GM12873 (cell line): ENCODE data around the gene RGL2.

Source experiments
- TF ChIP-seq, protein P1 (sequence below): IDR thresholded peaks from 2 replicates; pipeline ENCODE4 v1.5.1; 2012; ENCODE audit warnings: low read depth, mild to moderate bottlenecking, moderate library complexity, low read length, control low read depth; ENCODE audit not compliant: insufficient read depth; ENCODE audit errors: missing control alignments

Gene RGL2, protein sequence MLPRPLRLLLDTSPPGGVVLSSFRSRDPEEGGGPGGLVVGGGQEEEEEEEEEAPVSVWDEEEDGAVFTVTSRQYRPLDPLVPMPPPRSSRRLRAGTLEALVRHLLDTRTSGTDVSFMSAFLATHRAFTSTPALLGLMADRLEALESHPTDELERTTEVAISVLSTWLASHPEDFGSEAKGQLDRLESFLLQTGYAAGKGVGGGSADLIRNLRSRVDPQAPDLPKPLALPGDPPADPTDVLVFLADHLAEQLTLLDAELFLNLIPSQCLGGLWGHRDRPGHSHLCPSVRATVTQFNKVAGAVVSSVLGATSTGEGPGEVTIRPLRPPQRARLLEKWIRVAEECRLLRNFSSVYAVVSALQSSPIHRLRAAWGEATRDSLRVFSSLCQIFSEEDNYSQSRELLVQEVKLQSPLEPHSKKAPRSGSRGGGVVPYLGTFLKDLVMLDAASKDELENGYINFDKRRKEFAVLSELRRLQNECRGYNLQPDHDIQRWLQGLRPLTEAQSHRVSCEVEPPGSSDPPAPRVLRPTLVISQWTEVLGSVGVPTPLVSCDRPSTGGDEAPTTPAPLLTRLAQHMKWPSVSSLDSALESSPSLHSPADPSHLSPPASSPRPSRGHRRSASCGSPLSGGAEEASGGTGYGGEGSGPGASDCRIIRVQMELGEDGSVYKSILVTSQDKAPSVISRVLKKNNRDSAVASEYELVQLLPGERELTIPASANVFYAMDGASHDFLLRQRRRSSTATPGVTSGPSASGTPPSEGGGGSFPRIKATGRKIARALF

DNA sequence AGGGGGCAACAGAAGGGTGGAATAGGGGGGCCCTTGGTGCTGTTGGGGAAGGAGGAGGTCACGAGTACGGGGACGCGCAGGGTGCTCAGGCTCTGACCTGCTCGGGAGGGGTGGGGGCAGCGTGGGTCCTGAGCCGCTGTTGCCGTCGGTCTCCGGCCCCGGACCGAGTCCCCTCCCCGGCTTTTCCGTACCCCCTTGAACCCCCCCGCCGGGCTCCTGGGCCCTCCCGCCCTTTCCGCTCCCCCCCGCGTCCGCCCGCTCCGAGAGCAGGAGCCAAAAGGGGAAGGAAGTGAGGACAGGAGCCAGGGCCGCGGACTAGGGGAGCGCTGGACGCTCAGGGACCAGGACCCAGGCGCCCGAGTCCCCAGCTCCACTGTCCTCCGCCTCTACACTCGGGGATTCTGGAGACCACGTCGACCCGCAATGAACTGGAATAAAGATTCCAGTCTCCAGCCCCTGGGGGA is at the start of gene RGL2:
Gene RGL2, minus strand, starts transcription at position 170 of the 464 bp plus-strand sequence. CDS start 332 bp downstream, outside the sequence.
- TF ChIP-seq, protein P1, sequence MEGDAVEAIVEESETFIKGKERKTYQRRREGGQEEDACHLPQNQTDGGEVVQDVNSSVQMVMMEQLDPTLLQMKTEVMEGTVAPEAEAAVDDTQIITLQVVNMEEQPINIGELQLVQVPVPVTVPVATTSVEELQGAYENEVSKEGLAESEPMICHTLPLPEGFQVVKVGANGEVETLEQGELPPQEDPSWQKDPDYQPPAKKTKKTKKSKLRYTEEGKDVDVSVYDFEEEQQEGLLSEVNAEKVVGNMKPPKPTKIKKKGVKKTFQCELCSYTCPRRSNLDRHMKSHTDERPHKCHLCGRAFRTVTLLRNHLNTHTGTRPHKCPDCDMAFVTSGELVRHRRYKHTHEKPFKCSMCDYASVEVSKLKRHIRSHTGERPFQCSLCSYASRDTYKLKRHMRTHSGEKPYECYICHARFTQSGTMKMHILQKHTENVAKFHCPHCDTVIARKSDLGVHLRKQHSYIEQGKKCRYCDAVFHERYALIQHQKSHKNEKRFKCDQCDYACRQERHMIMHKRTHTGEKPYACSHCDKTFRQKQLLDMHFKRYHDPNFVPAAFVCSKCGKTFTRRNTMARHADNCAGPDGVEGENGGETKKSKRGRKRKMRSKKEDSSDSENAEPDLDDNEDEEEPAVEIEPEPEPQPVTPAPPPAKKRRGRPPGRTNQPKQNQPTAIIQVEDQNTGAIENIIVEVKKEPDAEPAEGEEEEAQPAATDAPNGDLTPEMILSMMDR: no peak

DNA sequence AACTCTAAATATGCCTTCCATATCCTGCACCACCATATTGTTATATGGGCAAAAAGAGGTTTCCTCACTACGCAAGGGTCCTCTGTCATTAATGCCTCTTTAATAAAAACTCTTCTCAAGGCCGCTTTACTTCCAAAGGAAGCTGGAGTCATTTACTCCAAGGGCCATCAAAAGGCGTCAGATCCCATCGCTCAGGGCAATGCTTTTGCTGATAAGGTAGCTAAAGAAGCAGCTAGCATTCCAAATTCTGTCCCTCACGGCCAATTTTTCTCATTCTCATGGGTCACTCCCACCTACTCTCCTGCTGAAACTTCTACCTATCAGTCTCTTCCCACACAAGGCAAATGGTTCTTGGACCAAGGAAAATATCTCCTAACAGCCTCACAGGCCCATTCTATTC is 49.1 kb upstream of the RGL2 start:
- TF ChIP-seq, protein P1: no peak

DNA sequence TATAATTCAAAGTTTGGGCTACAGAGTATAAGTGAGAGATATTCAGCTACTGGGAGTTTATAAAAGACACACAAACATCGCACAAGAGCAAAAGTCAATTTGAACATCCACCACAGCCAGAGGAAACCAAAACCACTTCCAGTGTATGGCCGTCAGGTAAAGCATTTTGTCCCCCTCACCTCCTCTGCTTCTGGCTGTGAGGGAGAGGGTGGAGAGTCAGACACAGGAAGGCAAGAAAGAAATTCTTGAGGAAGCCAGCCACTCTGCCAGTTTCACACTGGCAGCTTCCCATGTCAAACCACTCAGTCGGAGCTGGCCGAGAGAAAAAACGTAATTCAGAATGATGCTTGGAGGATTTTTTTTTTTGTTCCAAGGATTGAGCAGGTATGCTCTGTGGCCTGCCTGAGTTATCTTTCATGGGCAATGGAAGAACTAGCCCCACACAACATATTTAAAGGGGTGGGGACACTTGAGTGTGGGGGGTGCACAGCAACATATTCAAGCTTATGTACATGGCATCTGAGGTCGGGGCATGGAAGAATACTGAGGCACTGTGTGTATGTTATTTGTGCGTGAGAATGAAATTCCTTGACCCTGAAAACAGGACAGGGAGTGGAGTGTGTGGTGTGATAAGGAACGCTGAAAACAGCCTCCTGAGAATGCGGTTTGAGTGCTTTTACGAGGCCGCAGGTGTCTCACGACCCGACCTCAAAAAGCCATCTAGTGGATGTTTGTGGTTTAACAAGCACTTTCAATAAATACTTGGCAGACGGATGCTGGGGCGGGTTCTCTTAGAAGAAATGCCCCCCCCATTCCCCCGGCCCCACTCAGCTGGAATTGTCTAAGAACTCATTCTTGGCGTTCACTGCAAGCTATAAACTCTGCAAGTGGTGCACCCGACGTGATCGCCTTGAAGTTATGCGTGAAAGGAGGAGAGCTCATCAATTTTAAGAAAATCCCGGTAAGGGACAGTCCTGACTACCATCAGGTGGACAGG is 46.3 kb upstream of the RGL2 start:
- TF ChIP-seq, protein P1: peak; percentile 70

DNA sequence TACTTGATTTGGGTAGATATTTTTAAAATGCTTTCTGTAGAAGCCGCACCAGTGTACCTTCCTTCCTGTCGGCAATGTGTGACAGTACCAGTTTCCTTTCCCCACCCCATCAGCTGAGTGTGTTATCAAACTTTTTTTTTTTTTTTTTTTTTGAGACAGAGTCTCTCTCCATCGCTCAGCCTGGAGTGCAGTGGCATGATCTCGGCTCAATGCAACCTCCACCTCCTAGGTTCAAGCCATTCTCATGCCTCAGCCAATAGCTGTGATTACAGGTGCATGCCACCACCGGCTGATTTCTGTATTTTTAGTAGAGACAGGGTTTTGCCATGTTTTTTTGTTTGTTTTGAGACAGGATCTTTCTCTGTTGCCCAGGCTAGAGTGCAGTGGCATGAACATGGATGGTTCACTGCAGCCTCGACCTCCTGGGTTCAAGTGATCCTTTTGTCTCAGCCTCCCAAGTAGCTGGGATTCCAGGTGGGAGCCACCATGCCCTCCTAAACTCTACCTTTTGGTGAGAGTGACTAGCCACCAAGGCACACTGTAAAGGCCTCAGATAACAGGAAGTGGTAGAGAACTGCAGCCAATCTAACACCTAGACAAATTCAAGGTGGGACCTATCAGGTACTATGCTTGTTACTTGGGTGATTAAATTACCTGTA is 45.3 kb upstream of the RGL2 start:
- TF ChIP-seq, protein P1: no peak

DNA sequence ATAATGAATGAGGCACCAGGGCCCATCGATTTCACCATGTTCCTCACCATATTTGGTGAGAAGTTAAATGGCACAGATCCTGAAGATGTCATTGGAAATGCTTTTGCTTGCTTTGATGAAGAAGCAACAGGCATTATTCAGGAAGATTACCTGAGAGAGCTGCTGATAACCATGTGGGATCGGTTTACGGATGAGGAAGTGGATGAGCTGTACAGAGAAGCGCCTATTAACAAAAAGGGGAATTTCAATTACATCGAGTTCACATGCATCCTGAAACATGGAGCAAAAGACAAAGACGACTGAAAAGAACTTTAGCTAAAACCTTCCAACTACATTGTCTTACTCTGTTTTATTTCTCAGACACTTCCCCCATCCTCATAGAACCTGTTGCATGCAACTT is 40.5 kb upstream of the RGL2 start:
- TF ChIP-seq, protein P1: no peak

DNA sequence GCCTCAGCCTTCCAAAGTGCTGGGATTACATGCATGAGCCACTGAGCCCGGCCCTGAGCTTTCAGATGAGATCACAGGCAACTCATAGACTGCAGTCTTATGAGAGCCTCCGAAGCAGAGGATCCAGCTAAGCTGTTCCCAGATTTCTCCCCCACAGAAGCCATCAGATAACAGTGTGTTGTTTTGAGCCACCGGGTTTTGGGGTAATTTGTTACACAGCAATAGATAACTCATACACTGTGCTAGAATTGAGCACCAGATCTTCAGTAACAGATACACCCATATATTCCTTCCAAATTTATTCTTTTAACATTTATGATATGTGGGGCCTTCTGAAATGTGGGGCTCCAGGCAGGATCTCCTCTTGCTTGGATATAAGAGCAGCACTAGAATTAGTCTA is 37.8 kb upstream of the RGL2 start:
- TF ChIP-seq, protein P1: no peak
